Large intestine (tissue), 3 donors: ENCODE measurements around the gene DCAF11. TPM values are rescaled to one million over a fixed set of nuclear protein-coding genes. Genes with fewer than 3 reads are reported as not detected.
A peak's percentile ranks its signal among the peaks of the same experiment; 100 is the strongest.

Source experiments
- DNase-seq, 2 donors: peaks; one replicate each; pipeline versions ENCODE4 v3.0.0 to v3.0.0-alpha.2; 2013
- H3K27ac ChIP-seq: one replicate; pipeline ENCODE4 v1.5.1; 2013; ENCODE audit warnings: low read length
- H3K27me3 ChIP-seq: 2 replicates; pipeline ENCODE4 v1.6.1; 2013; ENCODE audit warnings: low read length; ENCODE audit not compliant: control insufficient read depth, insufficient read depth
- H3K36me3 ChIP-seq: 2 replicates; pipeline ENCODE4 v1.6.1; 2013; ENCODE audit warnings: low read length; ENCODE audit not compliant: control insufficient read depth, insufficient read depth
- H3K4me1 ChIP-seq: one replicate; pipeline ENCODE4 v1.6.1; 2013; ENCODE audit warnings: low read length; ENCODE audit not compliant: control insufficient read depth, insufficient read depth
- H3K4me3 ChIP-seq: one replicate; pipeline ENCODE4 v1.5.1; 2013; ENCODE audit warnings: low read length
- H3K9me3 ChIP-seq: one replicate; pipeline ENCODE4 v1.6.1; 2013; ENCODE audit warnings: mild to moderate bottlenecking, low read depth, low read length, moderate library complexity; ENCODE audit not compliant: control insufficient read depth
- WGBS: methylation state at CpG from one replicate; pipeline ENCODE4 v1.1.5; 2013; ENCODE audit warnings: low lambda C conversion rate; ENCODE audit not compliant: insufficient coverage; 5-methylcytosine and 5-hydroxymethylcytosine counted together
- polyA plus RNA-seq: library from polyadenylated mRNA; unstranded; fragments of 120-200 nt; gene quantifications from one replicate; pipeline ENCODE4 v1.2.1, GENCODE V29; 2013

Gene DCAF11
- polyA plus RNA-seq, 1 donor = 98.9 TPM

DNA sequence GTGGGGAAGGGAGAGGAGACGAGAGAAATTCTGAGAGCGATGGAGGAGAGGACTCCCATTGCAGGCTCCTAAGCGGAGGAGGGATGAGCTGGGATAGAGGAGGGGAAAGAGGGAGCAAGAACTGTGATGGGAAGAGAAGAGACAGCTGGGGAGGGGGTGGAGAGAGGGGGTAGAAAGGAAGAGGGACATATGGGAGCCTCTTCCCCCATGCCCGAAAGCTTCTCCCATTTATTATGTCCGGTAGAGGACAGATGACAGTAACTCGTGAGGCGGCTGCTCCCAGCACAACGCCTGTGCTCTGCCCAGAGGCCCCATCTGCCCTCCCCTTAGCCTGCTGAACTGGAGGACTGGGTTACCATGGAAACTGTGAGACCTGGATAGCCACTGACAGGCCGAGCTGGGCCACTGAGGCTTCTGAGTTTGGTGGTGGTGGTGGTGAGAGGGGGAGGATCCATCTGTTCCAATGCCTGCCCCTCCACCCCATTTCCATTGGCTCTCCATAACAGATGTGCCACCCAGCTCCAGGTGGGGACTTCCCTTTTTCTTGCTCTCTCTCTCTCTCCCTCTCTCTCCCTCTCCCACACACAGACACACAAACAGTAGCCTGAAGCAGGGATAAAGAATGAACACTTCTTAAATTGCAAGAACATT is 35.0 kb upstream of the DCAF11 start:
- Histone ChIP-seq H3K9me3 (no peaks in the 10 kb centered on the region), H3K27ac (no peak overlapping the region), H3K4me1 (peaks cover 25% of the 10 kb centered on the region), H3K27me3 (peaks cover 8% of the 10 kb centered on the region), H3K36me3 (no peaks in the 10 kb centered on the region), H3K4me3 (no peak overlapping the region)
- WGBS = no CpG with 5 or more reads among the region's 9 CpGs
- DNase-seq = no peak

GRCh38 chr14:24080142-24080530 is 34.4 kb upstream of the DCAF11 start:
- Histone ChIP-seq H3K27me3 (peaks cover 8% of the 10 kb centered on the region), H3K36me3 (no peaks in the 10 kb centered on the region), H3K4me1 (peaks cover 20% of the 10 kb centered on the region), H3K4me3 (no peak overlapping the region), H3K9me3 (no peaks in the 10 kb centered on the region), H3K27ac (no peak overlapping the region)
- WGBS = no CpG with 5 or more reads among the region's 6 CpGs
- DNase-seq = no peak

DNA sequence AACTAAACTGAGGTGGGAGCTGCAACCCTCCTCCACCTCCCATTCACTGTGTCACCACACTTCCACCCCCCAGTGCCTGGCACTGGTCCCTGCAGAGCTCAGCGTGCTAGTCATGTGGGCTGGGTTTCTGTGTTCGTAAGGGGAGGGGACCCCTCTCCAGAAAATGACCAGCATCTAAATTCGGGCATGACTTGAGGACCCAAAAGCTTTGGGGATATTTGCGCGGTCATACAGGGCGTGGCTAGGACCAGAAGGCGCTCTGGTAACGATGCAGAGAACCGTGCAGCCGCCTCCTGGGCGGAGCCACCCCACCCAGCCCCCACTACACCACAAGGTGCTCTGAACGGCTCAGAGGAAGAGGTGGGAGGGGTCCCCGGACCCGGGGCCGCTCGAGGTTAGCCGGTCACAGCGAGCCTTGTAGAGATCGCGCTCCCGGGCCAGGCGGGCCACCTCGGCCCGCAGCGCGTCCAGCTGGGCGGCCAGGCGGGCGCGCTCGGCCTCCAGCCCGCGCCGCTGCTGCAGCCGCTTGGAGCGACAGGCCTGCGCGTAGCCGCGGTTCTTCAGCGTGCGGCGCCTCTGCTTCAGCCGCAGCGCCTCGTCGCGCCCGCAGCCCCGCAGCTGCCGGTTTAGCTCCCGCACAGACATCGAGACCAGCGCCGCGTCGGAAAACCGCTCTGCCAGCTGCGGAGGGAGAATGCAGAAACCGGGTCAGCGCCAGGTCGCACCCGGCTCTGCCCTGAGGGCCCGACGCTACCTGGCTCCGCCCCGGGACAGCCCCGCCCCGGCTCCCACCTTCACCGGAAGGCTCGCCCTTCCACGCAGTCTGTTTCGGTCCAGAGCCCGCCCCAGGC is 33.5 kb upstream of the DCAF11 start:
- H3K27ac ChIP-seq = peak overlapping the region; percentile 34
- DNase-seq = peak; percentile 68 to 87
- WGBS = no CpG with 5 or more reads among the region's 74 CpGs

DNA sequence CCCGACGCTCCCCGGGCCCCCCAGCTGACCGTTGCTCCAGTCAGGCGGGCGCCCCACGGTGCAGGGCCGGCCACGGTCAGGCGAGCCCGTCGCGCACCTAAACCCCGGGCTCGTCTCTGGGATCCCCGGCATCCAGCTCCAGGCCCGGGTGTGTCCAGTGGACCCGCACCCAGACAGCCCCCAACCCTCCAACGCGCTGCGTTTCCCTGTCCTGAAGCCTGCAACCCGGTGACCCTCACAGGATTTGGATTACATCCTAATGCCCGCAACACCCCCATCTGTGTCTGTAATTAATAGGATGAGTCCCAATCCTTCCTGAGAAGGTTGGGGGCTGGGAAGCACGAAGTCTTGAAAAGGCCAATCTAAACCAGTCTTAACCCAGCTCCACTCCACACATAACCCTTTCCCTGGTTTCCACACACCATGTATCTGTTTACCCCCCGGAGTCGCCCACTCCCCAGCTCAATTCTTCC is 32.8 kb upstream of the DCAF11 start:
- 83% methylated on average over 2 of the region's 26 CpGs for WGBS
- Histone ChIP-seq H3K4me3 (peak overlapping the region; percentile 52), H3K36me3 (no peaks in the 10 kb centered on the region), H3K4me1 (peaks cover 14% of the 10 kb centered on the region), H3K27me3 (peaks cover 8% of the 10 kb centered on the region), H3K9me3 (no peaks in the 10 kb centered on the region), H3K27ac (peak overlapping the region; percentile 63)
- DNase-seq = peak in 1 of 2 donors; percentile 34

More for the DNA sequence above, 33.5 kb upstream of the DCAF11 start:
- peaks cover 14% of the 10 kb centered on the region for H3K4me1 ChIP-seq
- peak overlapping the region; percentile 52 for H3K4me3 ChIP-seq
- no peaks in the 10 kb centered on the region for H3K9me3 ChIP-seq
- no peaks in the 10 kb centered on the region for H3K36me3 ChIP-seq
- H3K27me3 ChIP-seq = peaks cover 8% of the 10 kb centered on the region

DNA sequence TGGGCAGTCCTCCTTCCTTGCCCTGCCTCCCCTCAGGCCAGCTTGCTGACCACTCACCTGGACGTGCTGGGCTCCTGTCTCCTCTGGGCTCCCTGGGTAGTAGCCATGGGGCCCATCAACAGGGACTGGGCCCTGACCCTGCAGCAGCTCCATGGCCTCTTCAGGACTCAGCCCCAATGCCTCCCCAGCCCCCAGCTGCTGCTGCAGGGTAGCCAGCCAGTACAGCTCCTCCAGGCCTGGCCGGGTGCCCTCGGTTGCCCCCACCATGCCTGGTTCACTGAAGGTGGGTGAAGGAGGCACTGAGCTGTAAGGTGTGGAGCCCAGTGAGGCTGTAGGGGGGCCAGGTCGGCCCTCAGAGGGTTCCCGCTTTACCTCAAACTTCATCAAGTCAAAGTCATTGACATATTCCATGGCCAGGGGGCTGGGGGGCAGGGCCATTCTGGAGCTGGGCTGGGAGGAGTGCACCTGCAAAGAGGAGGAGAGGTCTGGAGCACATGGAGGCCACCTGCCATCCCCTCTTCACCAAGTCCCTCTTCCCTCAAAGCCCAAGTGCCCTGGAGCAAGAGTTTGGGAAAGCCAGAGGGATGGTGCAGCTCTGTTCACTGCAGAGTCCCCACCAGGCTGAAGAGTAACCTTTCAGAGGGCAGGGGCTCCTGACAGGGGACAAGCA is 32.0 kb upstream of the DCAF11 start:
- Histone ChIP-seq H3K27me3 (peaks cover 8% of the 10 kb centered on the region), H3K4me3 (no peak overlapping the region), H3K27ac (no peak overlapping the region), H3K4me1 (peaks cover 14% of the 10 kb centered on the region), H3K9me3 (no peaks in the 10 kb centered on the region), H3K36me3 (no peaks in the 10 kb centered on the region)
- no peak for DNase-seq
- no CpG with 5 or more reads among the region's 5 CpGs for WGBS

DNA sequence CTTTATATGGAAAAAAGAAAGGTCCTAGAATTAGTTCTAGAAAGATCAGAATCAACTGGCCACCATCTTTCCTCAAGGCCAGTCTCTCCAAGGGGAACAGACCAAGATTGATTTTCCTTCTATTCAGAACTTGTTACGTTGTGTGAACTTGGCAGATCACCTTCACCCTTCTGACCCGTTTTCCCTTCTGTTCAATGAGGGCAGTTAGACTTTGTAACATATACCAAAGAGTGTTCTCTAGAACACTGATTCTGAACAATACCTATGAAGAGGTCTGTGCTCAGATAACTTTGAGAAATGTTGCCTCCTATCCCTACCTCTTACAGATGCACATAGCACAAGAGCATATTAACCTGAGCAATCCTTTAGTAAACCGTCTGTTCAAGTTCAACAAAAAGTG is 31.1 kb upstream of the DCAF11 start:
- Histone ChIP-seq H3K4me1 (peaks cover 14% of the 10 kb centered on the region), H3K27me3 (peaks cover 8% of the 10 kb centered on the region), H3K27ac (no peak overlapping the region), H3K4me3 (no peak overlapping the region), H3K9me3 (no peaks in the 10 kb centered on the region), H3K36me3 (no peaks in the 10 kb centered on the region)
- WGBS = no CpG with 5 or more reads among the region's 3 CpGs
- DNase-seq = no peak

DNA sequence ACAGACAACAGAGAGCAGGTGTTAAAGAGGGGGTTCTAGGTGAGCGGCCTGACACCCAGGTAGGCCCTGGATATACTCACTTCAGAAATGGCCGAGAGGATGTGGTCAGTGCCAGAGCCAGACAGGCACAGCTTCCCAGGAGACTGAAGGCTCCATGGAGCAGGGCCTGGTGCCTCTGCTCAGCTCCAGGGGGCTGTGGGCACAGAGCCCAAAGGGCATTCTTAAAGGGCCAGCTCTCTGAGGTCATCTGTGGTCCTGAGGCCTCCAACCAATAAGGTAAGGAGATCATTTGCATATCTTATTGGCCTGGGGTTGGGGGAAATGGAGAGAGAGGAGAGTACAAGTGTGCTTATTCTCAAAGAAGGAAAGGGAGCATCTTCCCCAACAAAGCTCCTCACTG is 30.1 kb upstream of the DCAF11 start:
- DNase-seq = no peak
- H3K4me1 ChIP-seq = peaks cover 14% of the 10 kb centered on the region
- WGBS = no CpG with 5 or more reads among the region's 2 CpGs
- no peak overlapping the region for H3K27ac ChIP-seq
- no peaks in the 10 kb centered on the region for H3K36me3 ChIP-seq
- peaks cover 8% of the 10 kb centered on the region for H3K27me3 ChIP-seq
- no peak overlapping the region for H3K4me3 ChIP-seq
- no peaks in the 10 kb centered on the region for H3K9me3 ChIP-seq

GRCh38 chr14:24085215-24085614 is 29.4 kb upstream of the DCAF11 start:
- no peak overlapping the region for H3K4me3 ChIP-seq
- H3K36me3 ChIP-seq = no peaks in the 10 kb centered on the region
- no peak overlapping the region for H3K27ac ChIP-seq
- H3K4me1 ChIP-seq = peaks cover 14% of the 10 kb centered on the region
- peaks cover 6% of the 10 kb centered on the region for H3K27me3 ChIP-seq
- no peak for DNase-seq
- WGBS = 75% methylated on average over 2 of the region's 3 CpGs
- H3K9me3 ChIP-seq = no peaks in the 10 kb centered on the region

GRCh38 chr14:24086193-24086955 is 28.2 kb upstream of the DCAF11 start:
- H3K9me3 ChIP-seq = no peaks in the 10 kb centered on the region
- H3K27ac ChIP-seq = no peak overlapping the region
- peaks cover 16% of the 10 kb centered on the region for H3K4me1 ChIP-seq
- H3K4me3 ChIP-seq = no peak overlapping the region
- DNase-seq = no peak
- H3K36me3 ChIP-seq = no peaks in the 10 kb centered on the region
- peaks cover 5% of the 10 kb centered on the region for H3K27me3 ChIP-seq
- WGBS = no CpG with 5 or more reads among the region's 3 CpGs

- Histone ChIP-seq H3K27me3 (no peaks in the 10 kb centered on the region), H3K4me1 (peaks cover 17% of the 10 kb centered on the region), H3K4me3 (no peak overlapping the region), H3K27ac (no peak overlapping the region), H3K9me3 (no peaks in the 10 kb centered on the region), H3K36me3 (no peaks in the 10 kb centered on the region)
- 83% methylated on average over 1 of the region's 1 CpG for WGBS
- no peak for DNase-seq
Measured at GRCh38 chr14:24087004-24087403, 27.6 kb upstream of the DCAF11 start.
